ENCODE data around the gene ILDR2.

- TF ChIP-seq, protein P1, sequence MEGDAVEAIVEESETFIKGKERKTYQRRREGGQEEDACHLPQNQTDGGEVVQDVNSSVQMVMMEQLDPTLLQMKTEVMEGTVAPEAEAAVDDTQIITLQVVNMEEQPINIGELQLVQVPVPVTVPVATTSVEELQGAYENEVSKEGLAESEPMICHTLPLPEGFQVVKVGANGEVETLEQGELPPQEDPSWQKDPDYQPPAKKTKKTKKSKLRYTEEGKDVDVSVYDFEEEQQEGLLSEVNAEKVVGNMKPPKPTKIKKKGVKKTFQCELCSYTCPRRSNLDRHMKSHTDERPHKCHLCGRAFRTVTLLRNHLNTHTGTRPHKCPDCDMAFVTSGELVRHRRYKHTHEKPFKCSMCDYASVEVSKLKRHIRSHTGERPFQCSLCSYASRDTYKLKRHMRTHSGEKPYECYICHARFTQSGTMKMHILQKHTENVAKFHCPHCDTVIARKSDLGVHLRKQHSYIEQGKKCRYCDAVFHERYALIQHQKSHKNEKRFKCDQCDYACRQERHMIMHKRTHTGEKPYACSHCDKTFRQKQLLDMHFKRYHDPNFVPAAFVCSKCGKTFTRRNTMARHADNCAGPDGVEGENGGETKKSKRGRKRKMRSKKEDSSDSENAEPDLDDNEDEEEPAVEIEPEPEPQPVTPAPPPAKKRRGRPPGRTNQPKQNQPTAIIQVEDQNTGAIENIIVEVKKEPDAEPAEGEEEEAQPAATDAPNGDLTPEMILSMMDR (IDR thresholded peaks at IDR 0.05; ENCODE audit: low read length) = no peak
- no peak for TF ChIP-seq EZH2 (IDR thresholded peaks at IDR 0.05; ENCODE audit: borderline replicate concordance, low read length)
Observed at GRCh38 chr1:166953491-166953890, 21.8 kb downstream of the ILDR2 start.
